GM21381 (cell line): ENCODE measurements around the gene SLC7A14.

ENCODE experiments used
- ATAC-seq: cut with Tn5 transposase; IDR thresholded peaks from one replicate; pipeline ENCODE4 v1.9.1; 2021; ENCODE audit warnings: mild to moderate bottlenecking, moderate library complexity; ENCODE audit not compliant: unreplicated experiment

SLC7A14 gene

DNA sequence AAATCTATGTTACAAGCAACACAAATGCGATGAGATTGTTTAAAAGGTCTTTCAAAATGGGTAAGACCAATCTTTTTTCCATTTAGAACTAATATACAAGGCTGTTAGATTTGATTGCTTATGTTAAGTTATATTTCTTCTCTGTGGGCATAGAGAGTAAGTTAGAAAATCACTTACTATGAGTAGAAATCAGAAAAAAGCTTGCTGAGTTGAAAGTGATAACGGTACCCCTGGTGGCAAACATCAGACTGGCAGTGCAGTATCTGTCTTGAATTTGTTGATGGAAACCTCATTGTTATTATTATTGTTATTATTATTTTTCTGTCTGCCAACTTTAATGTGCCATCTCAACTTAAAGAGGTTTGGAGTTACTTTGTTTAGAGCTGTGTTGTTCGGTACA, 154.8 kb downstream of the SLC7A14 start:
- ATAC-seq: no peak

GRCh38 chr3:170429050-170429449, 156.8 kb downstream of the SLC7A14 start:
- no peak for ATAC-seq

GRCh38 chr3:170428095-170428494, 157.8 kb downstream of the SLC7A14 start:
- no peak for ATAC-seq

DNA sequence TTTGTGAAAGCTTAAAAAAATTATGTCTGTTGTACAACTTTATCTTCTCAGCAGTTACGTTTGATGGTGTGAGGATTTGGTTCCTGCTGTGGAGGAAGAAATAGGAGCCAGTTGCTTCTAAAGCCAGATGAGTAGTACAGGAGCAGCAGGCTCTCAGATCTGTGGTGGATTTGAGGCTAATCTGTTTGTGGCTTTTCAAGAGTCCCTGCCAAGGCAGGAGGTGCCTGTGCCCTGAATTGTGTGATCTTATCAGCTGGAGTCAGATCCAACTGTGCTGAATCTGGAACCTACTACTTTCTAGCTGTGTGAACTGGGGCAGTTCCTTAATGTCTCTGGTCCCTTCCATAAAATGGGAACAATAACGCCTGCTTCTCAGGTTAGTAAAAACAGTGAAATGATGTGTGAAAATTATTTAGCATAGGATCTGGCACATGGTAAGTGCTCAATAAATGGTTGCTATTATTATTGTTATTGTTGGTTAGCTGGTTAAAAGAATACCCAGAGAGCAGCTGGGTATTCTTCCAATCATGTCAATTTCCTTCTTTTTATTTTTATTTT, 159.6 kb downstream of the SLC7A14 start:
- ATAC-seq: no peak

GRCh38 chr3:170425491-170426239, 160.2 kb downstream of the SLC7A14 start:
- ATAC-seq: no peak

- no peak for ATAC-seq
Measured at GRCh38 chr3:170424879-170425278, 161.0 kb downstream of the SLC7A14 start.

DNA sequence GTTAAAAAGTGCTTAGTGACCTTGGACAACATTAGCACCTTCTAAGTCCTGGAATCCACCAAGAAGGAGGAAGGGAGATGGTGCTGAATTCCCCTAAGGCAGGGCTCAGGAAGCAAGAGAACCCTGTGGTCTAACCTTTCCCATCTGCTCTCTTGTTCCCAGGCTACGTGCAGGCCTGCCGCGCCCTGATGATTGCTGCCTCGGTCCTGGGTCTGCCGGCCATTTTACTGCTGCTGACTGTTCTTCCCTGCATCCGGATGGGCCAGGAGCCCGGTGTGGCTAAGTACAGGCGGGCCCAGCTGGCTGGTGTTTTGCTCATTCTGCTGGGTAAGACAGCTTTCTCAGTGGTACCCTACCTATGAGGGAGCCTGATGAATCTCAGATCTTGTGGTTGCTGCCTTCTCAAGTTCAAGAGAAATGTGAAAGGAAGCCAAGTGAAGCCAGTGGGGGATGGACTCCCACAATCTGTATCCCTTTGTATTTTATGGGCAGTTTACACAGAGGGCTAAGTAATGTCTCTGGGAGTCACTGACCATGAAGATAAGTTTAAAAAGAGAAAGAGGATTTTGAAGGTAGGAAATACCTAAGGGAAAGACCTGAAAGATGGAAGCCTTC, 162.8 kb downstream of the SLC7A14 start:
- ATAC-seq: no peak

- ATAC-seq: no peak
Measured at GRCh38 chr3:170421758-170422157, 164.1 kb downstream of the SLC7A14 start.

- no peak for ATAC-seq
Measured at GRCh38 chr3:170421111-170421641, 164.7 kb downstream of the SLC7A14 start.

DNA sequence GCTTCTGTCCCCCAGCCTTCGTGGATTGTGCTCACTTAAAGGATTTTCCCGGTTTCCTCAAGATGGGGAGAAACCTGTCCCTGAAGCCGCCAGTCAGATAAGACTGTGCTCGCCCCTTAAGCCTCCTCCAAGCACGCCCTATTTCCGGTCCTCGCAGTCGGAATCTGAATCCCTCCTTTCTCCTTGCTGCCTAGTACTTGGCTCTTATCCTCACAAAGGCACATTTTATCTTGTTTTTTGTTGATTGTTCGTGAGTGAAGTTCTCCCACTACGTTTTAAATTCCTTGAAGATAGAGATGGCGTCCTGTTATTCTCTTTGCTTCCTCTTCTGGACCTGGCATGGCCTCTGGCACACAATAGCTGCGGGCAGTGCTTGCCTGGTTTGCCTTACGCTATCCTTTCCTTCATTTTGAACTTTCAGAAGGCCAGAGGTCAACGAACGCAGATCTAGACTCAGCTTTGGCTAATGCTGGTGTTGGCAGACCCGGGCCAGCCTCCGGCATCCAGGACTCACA, 165.5 kb downstream of the SLC7A14 start:
- no peak for ATAC-seq

DNA sequence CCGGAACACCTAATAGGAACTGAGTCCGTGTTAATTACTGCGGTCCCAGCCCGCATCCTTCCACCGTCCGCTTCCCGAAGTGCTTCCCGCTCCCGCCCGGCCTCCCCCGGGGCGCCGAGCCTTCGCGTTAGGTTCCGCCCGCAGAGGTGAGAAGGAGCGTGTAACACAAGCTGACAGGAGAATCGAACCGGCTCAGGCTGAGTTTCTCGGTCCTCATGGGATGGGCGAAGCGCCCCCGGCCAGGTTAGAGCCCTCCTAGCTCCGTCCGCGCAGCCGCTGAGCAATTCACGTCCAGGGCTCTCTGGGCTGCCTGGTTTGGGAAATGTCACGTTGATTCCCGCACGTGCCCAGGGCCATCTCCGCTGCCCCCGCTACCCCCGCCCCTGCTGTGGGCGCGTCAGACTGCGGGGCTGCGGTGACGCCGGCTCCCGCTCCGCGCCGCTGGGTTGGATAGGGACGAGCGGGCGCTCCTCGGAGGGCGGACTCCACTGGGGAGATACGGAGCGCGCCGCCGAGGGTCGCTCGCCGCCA, 166.3 kb downstream of the SLC7A14 start:
- ATAC-seq: no peak

DNA sequence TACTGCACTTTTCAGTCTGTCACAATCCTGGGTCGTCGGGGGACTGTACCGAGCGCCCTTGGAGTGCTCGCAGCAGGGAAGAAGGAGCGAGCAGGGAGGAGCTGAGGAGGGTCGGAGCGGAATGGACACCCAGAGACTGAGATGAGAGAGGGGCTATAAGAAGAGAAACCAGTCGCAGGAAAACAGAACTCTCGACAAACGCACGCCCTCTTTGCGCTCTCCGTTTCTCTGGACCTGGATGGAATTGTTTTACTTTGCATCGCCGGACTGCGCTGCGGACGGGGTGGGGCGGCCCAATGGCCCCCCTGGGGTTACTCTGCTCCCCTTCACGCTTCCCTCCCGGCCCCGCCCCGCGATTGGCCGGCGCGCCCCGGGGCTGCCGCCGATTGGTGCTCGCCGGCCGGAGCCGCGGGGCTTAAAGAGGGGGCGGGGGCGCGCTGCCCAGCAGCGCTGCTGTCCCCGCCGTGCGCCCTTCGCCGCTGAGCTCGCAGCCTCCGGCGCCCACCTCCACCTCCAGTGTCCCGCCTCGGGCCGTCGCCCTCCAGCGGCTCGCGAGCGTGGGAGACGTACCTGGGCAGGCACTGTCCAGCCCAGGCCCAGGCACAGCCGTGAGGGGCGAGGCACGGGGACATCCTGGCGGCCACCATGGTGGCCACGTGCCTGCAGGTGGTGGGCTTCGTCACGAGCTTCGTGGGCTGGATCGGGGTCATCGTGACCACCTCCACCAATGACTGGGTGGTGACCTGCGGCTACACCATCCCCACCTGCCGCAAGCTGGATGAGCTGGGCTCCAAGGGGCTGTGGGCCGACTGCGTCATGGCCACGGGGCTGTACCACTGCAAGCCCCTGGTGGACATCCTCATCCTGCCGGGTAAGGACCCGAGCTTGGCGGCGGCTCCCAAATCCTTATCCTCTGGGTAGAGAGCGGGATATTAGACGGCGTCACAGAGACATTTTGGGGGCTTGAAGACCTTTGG, 167.2 kb downstream of the SLC7A14 start, which contains the start of gene CLDN11:
Gene CLDN11 (plus strand): TSS at position 447 of the 977 bp plus-strand sequence. CDS start 199 bp downstream, at position 646.
- ATAC-seq: no peak

DNA sequence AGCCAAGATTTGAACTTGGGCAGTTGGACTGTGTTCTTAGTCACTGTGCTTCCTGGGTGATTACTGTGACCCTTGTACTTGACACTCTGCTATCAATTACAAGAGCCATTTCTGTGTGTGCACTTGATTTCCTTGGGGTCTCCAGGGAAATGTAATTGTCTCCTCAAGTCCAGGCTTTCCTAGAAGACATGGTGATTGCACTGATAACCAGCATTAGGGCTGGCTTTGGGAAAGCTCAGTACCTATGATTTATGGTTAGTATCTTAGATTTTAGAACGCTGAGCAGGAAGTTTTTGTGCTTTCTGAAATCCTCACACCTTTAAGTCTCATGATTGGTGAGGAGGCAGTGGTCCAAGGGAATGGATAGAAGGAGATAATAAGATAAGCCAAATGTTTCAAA, 168.8 kb downstream of the SLC7A14 start:
- no peak for ATAC-seq

DNA sequence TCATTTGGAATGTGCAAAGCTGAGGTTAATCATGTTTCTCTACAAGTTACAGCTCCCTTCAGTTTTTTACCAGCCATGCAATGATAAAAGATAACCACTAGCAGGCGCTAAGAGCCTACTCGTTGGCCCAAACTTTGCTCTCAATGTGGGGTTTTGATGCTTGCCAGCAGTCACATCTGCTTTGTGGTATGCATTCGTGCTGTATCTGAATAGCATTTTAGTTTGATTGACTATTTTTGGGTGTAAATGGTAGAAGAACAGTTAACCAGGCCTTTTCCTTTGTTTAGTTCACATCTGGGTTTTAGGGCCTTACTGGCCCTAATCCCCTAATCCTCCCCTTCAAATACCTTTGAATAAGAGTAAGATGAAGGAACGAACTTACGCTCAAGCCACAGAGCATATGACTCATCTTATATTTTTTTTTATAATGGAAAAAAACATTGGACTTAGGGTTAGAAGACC, 171.6 kb downstream of the SLC7A14 start:
- peak; percentile 54 for ATAC-seq

GRCh38 chr3:170413291-170413690, 172.6 kb downstream of the SLC7A14 start:
- ATAC-seq: no peak

DNA sequence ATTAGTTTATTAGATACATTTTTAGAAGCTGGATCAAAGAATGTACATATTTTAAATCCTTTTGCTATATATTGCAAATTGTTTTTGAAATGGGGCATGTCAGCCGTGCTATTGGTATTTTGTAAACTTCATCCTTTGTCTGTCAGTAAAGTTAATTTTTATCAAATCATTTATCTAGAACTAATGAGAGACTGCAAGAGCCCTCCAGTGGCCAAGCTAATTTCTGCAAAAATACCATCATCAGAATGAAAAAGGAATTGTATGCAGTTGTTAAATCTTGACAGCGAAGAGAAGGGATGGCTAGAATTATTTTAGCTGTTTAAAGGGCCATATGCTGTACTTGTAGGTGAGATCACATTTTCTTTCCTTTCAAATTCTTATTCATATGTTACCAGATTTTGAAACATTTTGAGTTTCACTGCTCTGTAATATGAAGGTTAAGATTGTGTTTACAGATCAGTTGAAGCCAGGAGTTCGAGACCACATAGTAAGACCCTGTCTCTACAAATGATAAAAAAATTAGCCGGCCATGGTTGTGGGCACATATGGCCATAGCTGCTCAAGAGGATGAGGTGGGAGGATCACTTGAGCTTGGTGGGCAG, 175.3 kb downstream of the SLC7A14 start:
- no peak for ATAC-seq
